Medulla oblongata (tissue), 1 donor: Measurements from ENCODE around the gene ZNF773.
"Not testable (repeated sequence)": the region's sequence is repeated elsewhere in the genome, so short reads cannot be mapped to it uniquely, and the experiment has no call there.

Source experiments
- DNase-seq: peaks from one replicate; pipeline ENCODE4 v3.0.0-alpha.2; 2015; ENCODE audit errors: extremely low spot score

The ZNF773 gene

GRCh38 chr19:57499680-57500395 lies at the start of gene ZNF773:
Gene ZNF773, plus strand, starts transcription at chr19:57499938. Its CDS starts 143 bp downstream, at chr19:57500081.
- DNase-seq = peak; percentile 88

- DNase-seq = no peak
Measured at GRCh38 chr19:57452307-57452706, 47.4 kb upstream of the ZNF773 start.

GRCh38 chr19:57465680-57466381 lies 33.9 kb upstream of the ZNF773 start:
- no peak for DNase-seq

GRCh38 chr19:57466489-57466888 lies 33.2 kb upstream of the ZNF773 start:
- DNase-seq = no peak

- DNase-seq = no peak
Measured at GRCh38 chr19:57473646-57474045, 26.1 kb upstream of the ZNF773 start.

GRCh38 chr19:57477191-57478008 lies 22.3 kb upstream of the ZNF773 start, which contains the start of gene ZNF772:
Gene ZNF772, minus strand, starts transcription at chr19:57477566. Its CDS starts 257 bp downstream, at chr19:57477309.
- peak; percentile 97 for DNase-seq

GRCh38 chr19:57487477-57488298 lies 12.1 kb upstream of the ZNF773 start, which contains the start of gene ZNF419:
Gene ZNF419, plus strand, starts transcription at chr19:57487750. Its CDS starts 201 bp downstream, at chr19:57487951.
- DNase-seq = peak; percentile 92

- not testable (repeated sequence) for DNase-seq
Measured at GRCh38 chr19:57488299-57488644, 11.5 kb upstream of the ZNF773 start.

GRCh38 chr19:57499332-57499679 lies 432 bp upstream of the ZNF773 start:
- DNase-seq = not testable (repeated sequence)

GRCh38 chr19:57500400-57500799 lies 662 bp downstream of the ZNF773 start:
- DNase-seq = not testable (repeated sequence)

GRCh38 chr19:57506163-57506562 lies 6.4 kb downstream of the ZNF773 start:
- DNase-seq = no peak

- DNase-seq = no peak
Measured at GRCh38 chr19:57511484-57511883, 11.7 kb downstream of the ZNF773 start.

GRCh38 chr19:57512845-57513244 lies 13.1 kb downstream of the ZNF773 start:
- DNase-seq = no peak

- no peak for DNase-seq
Measured at GRCh38 chr19:57515255-57515654, 15.5 kb downstream of the ZNF773 start.

GRCh38 chr19:57518021-57518420 lies 18.3 kb downstream of the ZNF773 start:
- not testable (repeated sequence) for DNase-seq

- DNase-seq = peak; percentile 86
Measured at GRCh38 chr19:57527136-57527881, 27.6 kb downstream of the ZNF773 start, which contains the start of gene ZNF549. Gene ZNF549, plus strand, starts transcription at chr19:57527356. Its CDS starts 218 bp downstream, at chr19:57527574.

- no peak for DNase-seq
Measured at GRCh38 chr19:57537953-57538547, 38.3 kb downstream of the ZNF773 start.

GRCh38 chr19:57546513-57546912 lies 46.8 kb downstream of the ZNF773 start:
- no peak for DNase-seq

- DNase-seq = no peak
Measured at GRCh38 chr19:57552432-57552831, 52.7 kb downstream of the ZNF773 start.

GRCh38 chr19:57557659-57558058 lies 57.9 kb downstream of the ZNF773 start:
- no peak for DNase-seq
